Kidney (tissue), 14 donors: ENCODE data around the gene GREB1. TPM values are rescaled to one million over a fixed set of nuclear protein-coding genes. Genes with fewer than 3 reads are reported as not detected.
A peak's percentile ranks its signal among the peaks of the same experiment; 100 is the strongest.

Experiments
- DNase-seq, 5 donors: peaks; one replicate each; pipeline ENCODE4 v3.0.0-alpha.2; 2013 to 2020
- FAIRE-seq: peaks from 2 replicates; lab custom pipeline; 2012; peaks lifted over from hg19 to GRCh38; lab: Jason Lieb, UNC
- H3K27ac ChIP-seq, 2 donors: one replicate each; pipeline ENCODE4 v1.7.0; 2013; ENCODE audit warnings: low read depth in 2 of 2, low read length in 2 of 2, inconsistent platforms in 1 of 2
- H3K27me3 ChIP-seq: one replicate; pipeline ENCODE4 v1.7.1; 2013; ENCODE audit warnings: low read length, inconsistent platforms; ENCODE audit not compliant: control insufficient read depth, insufficient read depth
- H3K36me3 ChIP-seq, 3 donors: one replicate each; pipeline versions ENCODE4 v1.7.0 to v1.7.1; 2013; ENCODE audit warnings: low read length in 3 of 3, control low read depth in 1 of 3, inconsistent platforms in 1 of 3; ENCODE audit not compliant: insufficient read depth in 3 of 3, control insufficient read depth in 2 of 3
- H3K4me1 ChIP-seq, 3 donors: one replicate each; pipeline versions ENCODE4 v1.7.0 to v1.7.1; 2013; ENCODE audit warnings: low read length in 3 of 3, inconsistent platforms in 1 of 3, low read depth in 1 of 3; ENCODE audit not compliant: control insufficient read depth in 2 of 3, insufficient read depth in 2 of 3
- H3K4me3 ChIP-seq, 3 donors: one replicate each; pipeline versions ENCODE4 v1.7.0 to v1.8.1; 2013; ENCODE audit warnings: low read length in 3 of 3, control low read depth in 1 of 3, inconsistent platforms in 1 of 3
- H3K9ac ChIP-seq, 3 donors: one replicate each; pipeline versions ENCODE4 v1.7.0 to v1.7.1; 2013; ENCODE audit warnings: low read length in 3 of 3, control low read depth in 1 of 3, inconsistent platforms in 1 of 3
- H3K9me3 ChIP-seq, 3 donors: one replicate each; pipeline versions ENCODE4 v1.7.0 to v1.7.1; 2013; ENCODE audit warnings: low read length in 3 of 3, control low read depth in 1 of 3, inconsistent platforms in 1 of 3; ENCODE audit not compliant: control insufficient read depth in 2 of 3, insufficient read depth in 1 of 3
- intact Hi-C: fragments of 100-400 bp; cut with DNase I; formaldehyde crosslinking; loops from one replicate; pipeline ENCODE4 v1.11.1; 2022
- polyA plus RNA-seq: library from polyadenylated mRNA; stranded (reverse); fragments of 350-450 nt; fragmentation: Illumina TruSeq; extraction: RNeasy Lipid Tissue Mini Kit (QIAGEN cat#74804); gene quantifications from one replicate; pipeline ENCODE4 v1.2.3, GENCODE V29; 2014; ENCODE audit warnings: low read depth, low replicate concordance; ENCODE audit not compliant: insufficient read depth
- total RNA-seq: library from RNA; stranded (reverse); fragmentation: NEBNext Ultra II Directional; extraction: Animal tissue kit (Norgen Biotek cat#: 25700); gene quantifications from one replicate; pipeline ENCODE4 v1.2.1, GENCODE V29; 2021
- TF ChIP-seq, protein P1 (sequence below): IDR thresholded peaks from 3 replicates; pipeline ENCODE4 v1.5.1; 2012; ENCODE audit warnings: mild to moderate bottlenecking, moderate library complexity, borderline replicate concordance; ENCODE audit not compliant: insufficient read depth; ENCODE audit errors: extremely low read depth
- donor health status: control.
- donor health status: control.
- donor health status: control.
- donor health status: control.
- donor health status: control.
- donor health status: DM: yes; HTN: yes; CAD: no.
- donor health status: Normal renal cell carcinoma (clear cell type).

Gene GREB1
- total and polyA plus RNA-seq, 2 donors from 2014 or later, result 0.98 to 1.8 TPM

DNA sequence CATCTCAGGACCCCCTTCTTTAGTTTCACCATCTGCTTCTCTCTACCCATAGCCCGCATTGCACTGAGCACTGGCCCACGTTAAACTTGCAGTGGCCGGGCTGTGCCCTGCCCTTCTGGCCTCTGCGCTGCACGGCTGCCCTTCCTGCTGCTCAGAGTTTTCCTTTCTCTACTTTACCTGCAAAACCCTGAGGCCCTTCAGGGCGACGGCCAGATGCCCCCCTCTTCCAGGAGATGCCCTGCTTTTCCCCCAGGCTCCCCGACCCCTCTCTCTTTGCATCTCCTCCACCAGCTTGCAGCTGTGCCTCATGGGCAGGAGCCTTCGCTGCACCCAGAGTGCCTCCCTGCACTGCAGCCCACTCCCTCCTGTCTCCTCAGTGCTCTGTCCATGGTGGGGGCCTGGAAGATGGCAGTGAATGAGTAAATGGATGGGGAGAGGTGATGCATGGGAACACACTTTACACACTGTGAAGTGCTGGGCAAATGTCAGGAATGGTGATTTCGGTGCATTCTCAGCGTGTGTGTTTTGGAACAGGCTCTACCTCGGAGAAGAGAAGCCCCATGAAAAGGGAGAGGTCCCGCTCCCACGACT lies 82.3 kb downstream of the GREB1 start:
- TF ChIP-seq, protein P1, sequence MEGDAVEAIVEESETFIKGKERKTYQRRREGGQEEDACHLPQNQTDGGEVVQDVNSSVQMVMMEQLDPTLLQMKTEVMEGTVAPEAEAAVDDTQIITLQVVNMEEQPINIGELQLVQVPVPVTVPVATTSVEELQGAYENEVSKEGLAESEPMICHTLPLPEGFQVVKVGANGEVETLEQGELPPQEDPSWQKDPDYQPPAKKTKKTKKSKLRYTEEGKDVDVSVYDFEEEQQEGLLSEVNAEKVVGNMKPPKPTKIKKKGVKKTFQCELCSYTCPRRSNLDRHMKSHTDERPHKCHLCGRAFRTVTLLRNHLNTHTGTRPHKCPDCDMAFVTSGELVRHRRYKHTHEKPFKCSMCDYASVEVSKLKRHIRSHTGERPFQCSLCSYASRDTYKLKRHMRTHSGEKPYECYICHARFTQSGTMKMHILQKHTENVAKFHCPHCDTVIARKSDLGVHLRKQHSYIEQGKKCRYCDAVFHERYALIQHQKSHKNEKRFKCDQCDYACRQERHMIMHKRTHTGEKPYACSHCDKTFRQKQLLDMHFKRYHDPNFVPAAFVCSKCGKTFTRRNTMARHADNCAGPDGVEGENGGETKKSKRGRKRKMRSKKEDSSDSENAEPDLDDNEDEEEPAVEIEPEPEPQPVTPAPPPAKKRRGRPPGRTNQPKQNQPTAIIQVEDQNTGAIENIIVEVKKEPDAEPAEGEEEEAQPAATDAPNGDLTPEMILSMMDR, result no peak
- FAIRE-seq (no peak), DNase-seq (peak in 1 of 5 donors; percentile 29)

DNA sequence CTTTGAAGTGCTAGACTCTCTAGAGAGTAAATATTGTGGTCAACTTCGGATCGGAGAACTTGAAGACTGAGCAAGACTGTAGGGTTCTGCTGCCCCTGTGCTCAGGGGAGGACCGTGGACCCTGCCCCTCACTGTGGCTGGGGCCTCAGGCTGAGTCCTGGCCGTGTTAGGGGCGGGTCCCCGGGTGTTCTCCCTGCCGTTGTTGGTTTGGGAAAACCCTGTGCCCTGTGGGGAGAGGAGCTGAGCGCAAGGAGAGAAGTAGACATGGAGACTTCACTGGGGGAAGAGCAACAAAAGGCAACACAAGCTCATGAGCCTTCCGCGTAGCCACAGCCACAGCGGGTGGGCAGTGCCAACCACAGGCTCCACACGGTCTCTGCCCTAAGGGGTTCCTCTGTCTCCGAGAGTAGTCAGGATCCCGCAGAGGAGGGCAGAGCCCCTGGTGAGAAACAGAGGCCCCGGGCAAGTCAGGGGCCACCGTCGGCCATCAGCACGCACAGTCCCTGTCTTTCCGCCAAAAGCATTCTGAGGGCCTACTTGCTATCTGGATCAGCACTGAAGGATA lies 83.1 kb downstream of the GREB1 start:
- H3K27ac ChIP-seq, result no peak overlapping the region
- FAIRE-seq (no peak), DNase-seq (peak in 1 of 5 donors; percentile 51)
- peaks cover 0 to 2% (median 0%) of the 10 kb centered on the region in 3 donors for H3K36me3 ChIP-seq
- intact Hi-C loops, result no loop called here
- H3K4me3 ChIP-seq, result no peak overlapping the region
- no peaks in the 10 kb centered on the region for H3K4me1 ChIP-seq
- H3K9me3 ChIP-seq, result no peaks in the 10 kb centered on the region
- no peaks in the 10 kb centered on the region for H3K27me3 ChIP-seq
- no peak overlapping the region for H3K9ac ChIP-seq
- TF ChIP-seq, protein P1, result no peak

More for the DNA sequence above, 82.3 kb downstream of the GREB1 start:
- H3K9ac ChIP-seq, result no peak overlapping the region
- no peaks in the 10 kb centered on the region for H3K4me1 ChIP-seq
- no peak overlapping the region for H3K27ac ChIP-seq
- intact Hi-C loops, result no loop called here
- H3K27me3 ChIP-seq, result no peaks in the 10 kb centered on the region
- H3K36me3 ChIP-seq, result peaks cover 0 to 2% (median 0%) of the 10 kb centered on the region in 3 donors
- no peaks in the 10 kb centered on the region for H3K9me3 ChIP-seq
- no peak overlapping the region for H3K4me3 ChIP-seq

DNA sequence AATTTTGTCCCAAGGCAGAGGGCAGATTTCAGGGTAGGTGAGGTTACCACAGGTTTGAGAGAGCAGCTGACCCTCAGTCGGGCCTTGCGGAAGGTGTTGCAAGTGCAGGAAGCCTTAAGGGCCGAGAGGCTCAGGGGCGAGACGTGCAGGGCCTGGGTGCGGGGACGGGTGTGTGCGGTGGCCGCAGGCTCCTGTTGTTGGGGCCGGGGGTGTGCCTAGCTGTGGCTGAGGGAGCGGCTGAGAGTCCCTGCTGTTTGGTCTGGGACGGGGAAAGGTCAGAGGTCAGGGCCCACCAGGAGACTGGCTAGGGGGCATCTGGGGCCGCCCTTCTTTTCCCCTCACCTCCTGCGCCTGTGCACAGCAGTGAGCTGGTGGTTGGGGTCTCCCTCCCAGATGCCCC lies 83.7 kb downstream of the GREB1 start:
- FAIRE-seq, result no peak
- no peak overlapping the region for H3K4me3 ChIP-seq
- intact Hi-C loops, result no loop called here
- H3K27me3 ChIP-seq, result no peaks in the 10 kb centered on the region
- TF ChIP-seq, protein P1, result no peak
- H3K9ac ChIP-seq, result no peak overlapping the region
- peaks cover 0 to 2% (median 0%) of the 10 kb centered on the region in 3 donors for H3K36me3 ChIP-seq
- no peaks in the 10 kb centered on the region for H3K4me1 ChIP-seq
- no peaks in the 10 kb centered on the region for H3K9me3 ChIP-seq
- peak in 1 of 5 donors; percentile 46 for DNase-seq
- H3K27ac ChIP-seq, result no peak overlapping the region
